ENCODE measurements around the gene TEX2. TPM values are rescaled to one million over a fixed set of nuclear protein-coding genes. Genes with fewer than 3 reads are reported as not detected.

Gene TEX2
- total and polyA plus RNA-seq, 9 of the 15 experiments (the other 6 are each of a cell fraction or from before 2014, with no cell fraction given): 4.1 to 27.6 (median 19.3) TPM

- TF ChIP-seq CHD7 (IDR thresholded peaks at IDR 0.05; ENCODE audit: low read depth, low read length): no peak
- no peak for TF ChIP-seq NFIX (CRISPR knock-in tag; IDR thresholded peaks at IDR 0.05; ENCODE audit: low read depth)
- TF ChIP-seq ZBTB11 (CRISPR knock-in tag; IDR thresholded peaks at IDR 0.05): peak in 2 of 3 experiments; percentile 0 to 24; a peak in 1 of 6 replicates
- TF ChIP-seq THAP12 (CRISPR knock-in tag; IDR thresholded peaks at IDR 0.05): 0 out of 2 replicates have a peak, but pooled peaks have one; percentile 9
- TF ChIP-seq GABPA (tag; conservative IDR thresholded peaks at IDR 0.05; ENCODE audit: low read depth): peak; percentile 47
- peak; percentile 56; the same call in 1 of the 2 replicates for TF ChIP-seq ATF7 (IDR thresholded peaks at IDR 0.05)
- TF ChIP-seq NEUROD1 (IDR thresholded peaks at IDR 0.05; ENCODE audit: borderline replicate concordance, low read depth, low read length, partially characterized antibody): peak; percentile 98
- no peak for TF ChIP-seq ZNF780A (CRISPR knock-in tag; IDR thresholded peaks at IDR 0.05)
These were observed at the start of gene TEX2 (continued) for GRCh38 chr17:64263000-64263766.
